Right renal pelvis (tissue), 4 donors: ENCODE measurements around the gene RTCB. TPM values are rescaled to one million over a fixed set of nuclear protein-coding genes. Genes with fewer than 3 reads are reported as not detected.
"Not testable (repeated sequence)": the region's sequence is repeated elsewhere in the genome, so short reads cannot be mapped to it uniquely, and the experiment has no call there.

Experiments used
- DNase-seq, 4 donors: peaks; one replicate each; pipeline ENCODE4 v3.0.0-alpha.2; 2013; ENCODE audit warnings: low read depth in 4 of 4, low spot score in 3 of 4, missing footprints in 1 of 4
- polyA plus RNA-seq, 4 donors: library from polyadenylated mRNA; unstranded; fragments of 120-200 nt; gene quantifications; one replicate each; pipeline ENCODE4 v1.2.1, GENCODE V29; 2013; ENCODE audit not compliant: insufficient read length in 4 of 4

The RTCB gene
- polyA plus RNA-seq, 4 donors = 101 to 107 (median 103) TPM

DNA sequence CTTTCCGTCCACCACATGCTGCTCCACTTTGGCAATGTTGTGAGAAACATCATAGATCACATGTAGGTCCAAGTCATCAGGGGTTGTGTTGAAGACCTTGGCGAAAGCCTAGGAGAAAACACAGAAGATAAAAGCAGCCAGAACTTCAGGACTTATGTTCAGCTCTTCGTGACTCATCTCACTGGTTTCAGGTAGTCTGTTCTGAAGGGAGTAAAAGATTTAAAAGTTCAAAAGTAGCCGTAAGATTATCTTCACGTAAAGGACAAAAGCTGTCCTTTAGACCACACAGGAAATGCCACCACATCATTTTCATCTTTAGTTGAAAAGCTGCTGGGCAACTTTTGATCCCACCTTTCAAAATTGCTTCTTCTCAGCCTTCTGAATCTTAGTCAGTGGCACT is 16.9 kb downstream of the RTCB start:
- DNase-seq = no peak

DNA sequence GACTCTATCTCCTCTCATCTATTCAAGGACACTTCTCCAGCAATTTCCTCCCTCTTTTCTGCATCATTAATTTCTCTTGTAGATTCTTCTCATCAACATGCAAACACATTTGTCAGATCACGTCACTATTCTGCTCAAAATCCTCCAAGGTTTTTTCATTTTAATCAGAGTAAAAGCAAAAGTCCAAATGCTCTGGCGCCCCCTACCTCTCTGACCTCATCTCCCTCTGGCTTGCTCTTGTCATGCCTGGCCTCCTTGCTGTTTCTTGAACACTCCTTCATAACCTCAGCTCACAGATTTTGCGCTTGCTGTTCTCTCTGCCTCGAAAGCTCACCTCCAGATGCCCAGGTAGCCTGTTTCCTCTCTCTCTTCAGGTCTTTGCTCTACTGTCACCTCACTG is 22.4 kb downstream of the RTCB start:
- no peak for DNase-seq

DNA sequence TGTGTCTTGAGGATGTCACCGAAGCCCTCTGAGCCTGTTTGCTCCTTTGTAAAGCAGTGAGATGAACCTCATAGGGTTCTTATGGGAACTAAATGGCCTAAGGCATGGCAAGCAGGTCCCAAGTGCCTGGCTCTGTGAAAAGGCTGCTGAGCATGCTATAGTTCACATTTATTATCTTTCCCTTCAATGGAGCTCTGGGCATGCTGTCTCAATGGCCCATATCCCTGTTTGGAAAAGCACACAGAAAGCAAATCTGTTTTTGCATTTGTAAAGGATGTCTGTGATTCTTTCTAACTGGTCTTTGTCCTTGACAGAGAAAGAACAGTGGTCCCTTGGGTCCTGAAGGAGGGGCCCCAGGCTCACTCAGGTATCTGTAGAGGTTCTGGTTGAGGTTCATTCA is 26.4 kb downstream of the RTCB start:
- no peak for DNase-seq

DNA sequence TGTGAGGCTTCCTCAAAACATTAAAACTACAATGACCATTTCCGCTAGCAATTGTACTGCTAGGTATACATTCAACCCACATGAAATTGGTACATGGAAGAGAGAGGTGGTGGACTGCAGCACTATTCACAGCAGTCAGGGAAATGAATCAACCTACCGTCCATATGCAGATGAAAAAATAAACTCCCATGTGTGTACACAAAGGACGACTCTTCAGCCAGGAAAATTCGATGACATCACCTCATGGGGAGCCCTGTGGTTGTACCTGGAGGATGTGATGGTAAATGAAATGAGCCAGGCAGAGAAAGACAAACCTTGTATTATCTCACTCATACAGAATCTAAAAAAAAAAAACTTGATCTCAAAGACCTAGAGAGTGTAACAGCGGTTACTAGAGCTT is 31.1 kb downstream of the RTCB start:
- no peak for DNase-seq

DNA sequence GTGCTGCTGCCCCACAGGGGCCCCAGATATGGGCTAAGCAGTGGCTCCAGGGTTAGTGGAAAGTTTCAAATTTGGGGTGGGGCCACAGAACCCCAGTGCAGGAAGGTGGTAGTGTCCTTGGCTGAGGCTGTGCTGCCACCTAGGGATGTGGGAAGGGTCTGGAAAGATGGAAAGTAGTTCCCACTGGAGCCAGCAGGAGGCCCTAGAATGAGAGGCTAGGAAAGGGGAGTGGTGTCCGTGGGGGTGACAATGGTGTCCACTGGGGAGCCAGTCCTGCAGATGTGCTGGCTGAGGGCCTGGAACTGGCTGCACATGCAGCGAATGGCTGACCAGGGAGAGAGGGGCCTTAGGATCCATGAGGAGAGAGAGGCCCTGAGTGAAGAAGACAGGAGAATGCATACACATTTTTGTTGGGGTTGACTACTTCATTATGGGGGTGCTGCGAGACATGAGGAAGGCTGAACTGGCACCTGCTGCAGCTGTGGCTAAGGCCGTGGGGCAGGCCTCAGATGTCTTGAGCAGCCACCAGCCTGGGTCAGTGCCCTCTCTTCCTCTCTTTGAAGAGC is 33.3 kb downstream of the RTCB start:
- DNase-seq = no peak

DNA sequence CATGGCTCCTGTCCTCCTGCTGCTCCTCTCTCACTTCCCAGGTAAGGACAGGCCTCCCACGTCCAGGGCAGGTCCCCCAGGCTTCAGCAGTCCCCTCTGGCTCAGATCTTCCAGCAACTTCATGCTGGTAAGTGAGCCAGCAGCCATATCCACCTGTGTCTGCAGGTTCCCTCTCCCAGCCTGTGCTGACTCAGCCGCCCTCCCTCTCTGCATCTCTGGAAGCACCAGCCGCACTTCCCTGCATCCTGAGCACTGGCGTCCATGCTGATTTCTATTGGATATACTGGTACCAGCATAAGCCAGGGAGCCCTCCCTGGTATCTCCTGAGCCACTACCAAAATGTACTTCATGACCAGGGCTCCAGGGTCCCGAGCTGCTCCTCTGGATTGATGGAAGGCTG is 35.4 kb downstream of the RTCB start:
- no peak for DNase-seq

DNA sequence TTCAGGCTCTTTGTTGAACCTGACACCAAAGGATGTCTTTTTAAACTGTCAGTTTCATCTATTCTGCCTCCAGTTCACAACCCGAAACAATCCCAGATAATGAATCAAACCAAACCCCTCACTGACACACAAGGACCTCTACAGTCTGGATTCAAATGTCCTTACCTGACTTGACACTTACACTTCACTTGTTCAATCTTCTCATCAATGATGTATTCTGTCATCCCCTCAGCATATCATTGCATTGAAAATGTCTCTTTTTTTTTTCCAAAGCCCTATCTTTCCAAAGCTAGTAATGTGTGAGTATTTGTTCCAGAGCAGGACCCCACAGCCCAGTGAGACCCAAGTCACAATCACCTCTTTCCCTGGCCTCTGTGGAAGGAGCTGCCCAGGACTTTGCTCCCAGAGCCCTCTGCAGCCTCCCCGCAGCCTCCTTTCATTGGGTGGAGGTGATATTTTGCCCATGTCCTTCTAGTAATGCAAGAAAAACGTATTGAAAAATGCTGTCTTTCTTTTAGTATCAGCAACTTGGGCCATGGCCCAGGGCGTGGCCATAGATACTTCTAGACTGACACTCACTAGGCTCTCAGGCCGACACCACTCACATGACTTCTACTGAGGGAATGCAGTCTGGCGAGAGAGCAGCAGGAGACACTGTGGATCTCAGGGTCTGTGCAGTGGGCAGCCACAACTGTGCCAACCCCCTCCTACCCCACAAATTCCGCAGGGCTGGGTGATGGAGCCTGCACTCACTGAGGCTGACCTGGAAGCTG is 36.2 kb downstream of the RTCB start:
- DNase-seq = no peak

DNA sequence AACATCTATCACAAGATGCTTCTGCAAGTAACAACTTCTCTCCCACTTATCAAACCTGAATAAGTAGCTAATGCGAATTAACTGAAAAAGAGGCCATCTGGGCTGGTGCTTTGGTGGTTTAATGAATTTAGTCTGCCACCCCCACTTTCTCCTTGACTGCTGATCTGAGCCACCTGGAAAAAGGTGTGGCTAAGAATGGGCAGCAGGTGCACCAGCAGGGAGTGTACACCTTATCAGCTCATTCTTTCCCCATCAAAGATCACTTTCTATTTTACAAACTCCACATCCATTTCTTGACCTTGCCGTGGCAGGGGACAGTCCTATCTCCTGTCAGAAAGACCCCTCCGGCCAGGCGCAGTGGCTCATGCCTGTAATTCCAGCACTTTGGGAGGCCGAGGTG is 47.8 kb downstream of the RTCB start:
- no peak for DNase-seq

DNA sequence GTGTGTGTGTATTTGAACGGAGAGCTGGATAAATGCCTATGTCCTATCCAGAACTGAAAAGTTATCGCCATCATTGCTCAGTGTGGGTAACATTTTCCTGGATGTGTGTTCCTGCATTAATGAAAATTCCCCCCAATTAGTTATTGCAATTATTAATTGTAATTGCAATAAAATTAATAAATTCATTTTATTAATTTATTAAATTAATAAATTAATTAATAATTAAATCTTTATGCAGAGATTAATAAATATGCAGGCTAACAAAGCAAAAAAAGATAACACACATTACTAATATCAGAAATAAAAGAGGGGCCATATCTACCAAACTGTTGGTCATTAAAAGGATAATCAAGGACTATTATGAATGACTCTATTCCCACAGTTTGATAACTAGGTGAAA is 50.8 kb downstream of the RTCB start:
- no peak for DNase-seq

DNA sequence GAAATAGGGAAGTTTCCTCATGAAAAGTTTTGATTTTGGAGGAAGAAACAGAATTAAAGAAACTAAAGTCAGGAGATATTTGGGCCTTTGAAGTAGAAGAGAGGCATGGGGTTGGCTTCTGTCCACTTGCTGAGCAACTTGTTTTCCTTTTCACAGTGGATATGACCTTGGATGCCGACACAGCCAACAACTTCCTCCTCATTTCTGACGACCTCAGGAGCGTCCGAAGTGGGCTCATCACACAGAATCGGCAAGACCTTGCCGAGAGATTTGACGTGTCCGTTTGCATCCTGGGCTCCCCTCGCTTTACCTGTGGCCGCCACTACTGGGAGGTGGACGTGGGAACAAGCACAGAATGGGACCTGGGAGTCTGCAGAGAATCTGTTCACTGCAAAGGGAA is 52.0 kb downstream of the RTCB start:
- DNase-seq = not testable (repeated sequence)

DNA sequence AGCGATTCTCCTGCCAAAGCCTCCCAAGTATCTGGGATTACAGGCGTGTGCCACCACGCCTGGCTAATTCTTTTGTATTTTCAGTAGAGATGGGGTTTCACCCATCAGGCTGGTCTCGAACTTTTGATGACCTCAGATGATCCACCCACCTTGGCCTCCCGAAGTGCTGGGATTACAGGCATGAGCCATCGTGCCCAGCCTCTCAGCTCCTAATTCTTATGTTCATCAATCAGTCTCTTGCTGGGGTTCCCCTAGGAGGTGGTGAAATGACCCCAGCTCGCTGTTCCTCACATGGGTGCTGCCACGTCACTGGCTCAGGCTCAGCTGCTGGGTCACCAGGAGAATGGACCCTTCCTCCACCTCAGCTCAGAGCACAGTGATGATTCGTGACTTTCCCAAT is 54.5 kb downstream of the RTCB start, which contains the start of gene RFPL3:
Gene RFPL3, plus strand, starts transcription at position 301 of the 400 bp plus-strand sequence. CDS start 205 bp downstream, outside the sequence.
- DNase-seq = not testable (repeated sequence)

DNA sequence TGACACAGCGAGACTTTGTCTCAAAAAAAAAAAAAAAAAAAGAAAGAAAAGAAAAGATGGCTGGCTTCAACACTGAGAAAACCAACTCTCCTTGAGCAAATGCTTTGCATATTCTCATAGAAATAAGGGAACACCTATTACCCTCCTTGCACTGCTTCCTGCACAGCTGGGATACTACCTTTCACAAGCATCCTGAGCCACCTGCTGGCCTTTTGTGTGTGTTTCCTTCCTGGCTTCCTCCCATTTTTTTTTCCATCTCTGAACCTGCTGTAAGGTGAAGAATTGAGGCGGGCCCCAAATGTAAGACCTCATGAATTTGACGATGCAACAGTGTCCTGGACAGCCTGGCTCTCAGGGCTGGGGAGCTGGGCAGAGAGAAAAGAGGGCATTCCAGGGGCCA is 56.3 kb downstream of the RTCB start:
- no peak for DNase-seq

DNA sequence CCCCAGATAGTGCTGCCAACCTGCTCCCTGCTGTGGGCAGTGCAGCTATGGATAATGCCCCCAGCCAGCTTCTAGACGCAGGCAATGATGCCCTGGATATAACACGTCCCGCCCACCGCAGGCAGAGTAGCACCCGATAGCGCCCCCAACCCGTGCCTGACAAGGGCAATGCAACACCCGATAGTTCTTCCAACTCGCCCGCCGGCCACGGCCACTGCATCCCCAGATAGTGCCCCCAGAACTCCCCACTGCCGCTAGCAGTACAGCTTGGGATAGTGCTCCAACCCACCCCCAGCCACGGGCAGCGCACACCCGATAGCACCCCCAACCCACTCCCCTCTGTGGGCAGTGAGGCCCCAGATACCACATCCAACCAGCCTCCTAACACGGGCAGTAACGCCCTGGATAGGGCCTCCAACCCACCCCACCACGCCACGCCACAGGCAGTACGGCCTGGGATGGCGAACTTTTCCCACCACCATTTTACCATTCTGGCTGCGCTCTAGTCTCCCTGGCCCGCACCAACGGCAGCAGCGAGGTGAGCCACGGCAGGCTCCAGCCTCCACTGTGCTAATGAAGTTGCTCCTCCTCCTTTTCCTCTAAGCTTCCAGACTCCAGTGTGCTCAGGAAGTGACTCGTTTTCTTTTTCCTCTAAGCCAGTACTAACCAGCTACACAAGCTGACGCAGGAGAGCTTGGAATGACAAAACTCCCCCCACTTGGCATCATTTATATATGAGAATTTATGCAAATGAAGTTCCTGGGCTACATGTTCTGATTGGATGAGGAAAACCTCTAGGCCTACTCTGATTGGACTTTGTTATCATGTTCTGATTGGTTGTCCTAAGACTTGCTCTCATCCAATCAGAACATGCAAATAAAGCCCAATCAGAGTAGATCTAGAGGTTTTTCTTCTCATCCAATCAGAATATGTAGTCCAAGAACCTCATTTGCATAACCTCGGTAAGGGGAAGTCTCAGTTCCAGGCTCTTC is 57.4 kb downstream of the RTCB start:
- no peak for DNase-seq

DNA sequence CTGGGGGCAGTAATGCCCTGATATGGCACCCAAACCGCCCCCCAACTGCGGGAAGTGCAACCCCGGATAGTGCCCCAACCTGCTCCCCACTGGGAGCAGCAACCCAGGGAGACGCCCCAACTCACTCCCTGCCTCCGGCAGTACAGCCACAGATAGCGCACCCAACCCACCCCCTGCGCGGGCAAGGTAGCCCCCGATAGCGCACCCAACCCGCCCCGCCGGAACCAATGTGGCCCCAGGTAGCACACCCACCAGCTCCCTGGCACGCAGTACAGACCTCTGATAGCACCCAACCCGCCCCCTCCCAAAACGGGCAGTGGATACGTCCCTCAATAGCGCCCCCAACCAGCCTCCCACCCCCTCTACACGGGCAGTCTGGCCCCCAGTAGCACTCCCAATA is 58.2 kb downstream of the RTCB start:
- DNase-seq = no peak

DNA sequence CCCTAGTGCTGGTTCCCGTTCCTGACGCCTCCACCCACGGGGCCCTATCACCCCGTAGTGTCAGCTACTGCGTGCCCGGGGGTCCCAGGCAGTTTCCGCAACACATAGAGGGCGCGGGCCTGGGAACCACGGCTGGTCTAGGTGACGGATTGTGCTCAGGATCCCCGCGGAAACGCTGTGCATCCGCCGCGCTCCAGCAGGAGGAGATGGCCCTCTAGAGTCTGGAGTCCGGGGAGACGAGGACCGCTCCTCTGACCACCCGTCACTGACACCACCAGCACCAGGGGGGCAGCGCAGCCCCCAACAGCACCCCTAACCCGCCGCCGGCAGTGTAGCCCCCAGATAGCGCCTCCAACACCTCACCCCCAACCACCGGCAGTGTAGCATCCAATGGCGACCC is 58.8 kb downstream of the RTCB start:
- no peak for DNase-seq

DNA sequence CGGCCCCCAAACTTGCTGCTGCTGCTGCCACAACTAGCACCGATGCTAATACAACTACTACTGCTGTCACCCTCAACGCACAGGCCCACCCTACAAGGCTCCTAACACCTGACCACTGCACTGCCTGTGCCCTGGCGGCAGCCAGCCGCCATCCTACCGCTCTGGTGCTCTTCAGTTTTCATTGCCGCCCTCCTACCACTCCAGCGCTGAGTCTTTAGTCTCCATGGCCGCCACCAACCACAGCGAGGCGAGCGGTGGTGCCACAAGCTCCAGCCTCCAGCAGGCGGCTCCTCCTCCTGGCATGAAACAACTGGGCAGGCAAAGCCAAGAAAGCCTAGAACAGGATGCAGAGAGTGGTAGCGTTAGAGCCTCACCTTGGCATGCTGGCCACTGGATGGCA is 59.4 kb downstream of the RTCB start:
- DNase-seq = no peak

DNA sequence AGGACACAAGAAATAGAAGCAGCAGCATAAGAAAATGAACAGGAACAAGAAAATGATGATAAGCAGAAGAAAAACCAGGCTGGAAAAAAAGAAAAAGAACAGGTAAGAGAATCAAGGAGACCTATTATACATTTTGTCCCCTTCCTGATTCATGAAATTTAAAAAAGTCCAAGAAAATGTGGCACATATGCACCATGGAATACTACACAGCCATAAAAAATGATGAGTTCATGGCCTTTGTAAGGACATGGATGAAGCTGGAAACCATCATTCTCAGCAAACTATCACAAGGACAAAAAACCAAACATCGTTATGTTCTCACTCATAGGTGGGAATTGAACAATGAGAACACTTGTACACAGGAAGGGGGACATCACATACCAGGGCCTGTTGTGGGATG is 60.2 kb downstream of the RTCB start:
- not testable (repeated sequence) for DNase-seq

DNA sequence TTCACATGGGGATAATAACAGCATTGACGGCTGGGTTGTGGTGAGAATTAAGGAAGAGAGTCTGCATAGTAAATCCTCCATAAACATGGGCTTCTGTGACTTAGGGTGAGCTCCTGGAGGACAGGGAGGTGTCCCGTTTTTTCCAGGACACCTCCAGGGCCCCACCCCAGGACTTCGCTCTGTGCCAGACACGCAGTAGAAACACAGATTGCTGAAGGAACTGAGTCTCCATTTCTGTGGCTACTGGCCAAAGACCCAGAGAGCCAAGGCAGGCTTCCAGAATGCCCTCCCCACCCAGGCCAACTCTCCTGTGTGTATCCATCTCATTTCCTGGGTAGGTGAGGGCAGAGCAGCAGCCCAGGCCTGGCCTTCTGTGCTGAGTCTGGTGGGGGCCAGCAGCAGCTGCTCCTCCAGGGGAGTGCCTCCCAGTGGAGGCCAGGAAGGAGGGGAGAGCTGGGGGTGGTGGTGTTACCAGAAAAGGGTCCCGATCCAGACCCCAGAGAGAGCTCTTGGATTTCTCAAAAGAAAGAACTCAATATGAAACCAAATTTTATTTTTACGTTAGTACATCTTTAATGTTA is 63.9 kb downstream of the RTCB start:
- DNase-seq = no peak

DNA sequence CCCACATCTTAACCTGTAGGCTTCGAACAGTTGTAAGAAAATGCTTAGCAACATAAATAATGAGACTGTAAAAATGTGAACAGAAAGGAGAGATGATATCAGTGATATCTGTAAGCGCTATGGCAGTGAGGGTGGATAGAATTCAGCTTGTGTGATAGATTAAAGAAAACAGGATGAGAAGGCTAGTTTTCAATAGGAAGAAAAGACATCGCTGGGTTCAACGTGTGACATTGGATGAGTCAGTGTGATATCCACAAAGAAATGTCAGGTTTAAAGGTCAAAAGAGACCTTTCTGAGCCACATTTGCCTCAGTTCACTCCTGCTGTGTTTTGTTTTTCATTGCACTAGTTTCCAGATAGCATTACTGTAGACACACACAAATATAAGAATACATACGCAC is 68.1 kb downstream of the RTCB start:
- no peak for DNase-seq

DNA sequence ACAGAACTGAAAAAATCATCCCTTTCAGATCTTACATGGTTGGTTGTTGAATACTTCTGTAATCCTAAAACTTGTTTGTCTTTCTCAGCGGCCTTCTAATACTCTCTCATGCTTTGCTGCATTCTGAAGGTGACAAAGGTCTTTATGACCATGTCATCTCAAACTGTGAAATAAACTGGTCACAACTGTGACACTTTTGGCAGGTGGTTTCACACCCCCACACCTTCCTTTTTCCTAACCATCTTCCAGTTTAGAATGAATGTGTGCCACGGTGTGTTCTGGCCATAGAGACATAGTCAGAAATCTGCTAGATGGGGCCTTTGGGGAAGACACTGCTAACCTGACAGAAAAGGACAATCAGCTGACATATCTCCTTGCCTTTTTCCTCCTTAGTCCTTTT is 69.1 kb downstream of the RTCB start:
- no peak for DNase-seq
